GM23338 (cell line): ENCODE results near the gene HAT1.

ENCODE experiments used
- ETS1 ChIP-seq: IDR thresholded peaks from 2 replicates; pipeline ENCODE4 v1.6.1; 2016; ENCODE audit warnings: antibody characterized with exemption
- EZH2phosphoT487 ChIP-seq: fragments of 200-600 bp; sonication (generic); IDR thresholded peaks from one replicate; pipeline ENCODE4 v1.8.1; 2018; ENCODE audit warnings: antibody characterized with exemption; ENCODE audit not compliant: unreplicated experiment
- POLR2AphosphoS5 ChIP-seq: IDR thresholded peaks from 2 replicates; pipeline ENCODE4 v1.6.1; 2016; ENCODE audit warnings: antibody characterized with exemption, low read depth
- REST ChIP-seq: IDR thresholded peaks from one replicate; pipeline ENCODE4 v1.6.1; 2018; ENCODE audit warnings: antibody characterized with exemption; ENCODE audit not compliant: unreplicated experiment
- TF ChIP-seq, protein P1 (sequence below), 2 experiments: fragments of 200-600 bp in 1 of 2; sonication (generic) in 1 of 2; conservative IDR thresholded peaks; 2 replicates each; pipeline versions ENCODE4 v1.5.1 to v1.6.1; 2016 to 2017; ENCODE audit warnings: antibody characterized with exemption in 2 of 2, low read depth in 2 of 2, mild to moderate bottlenecking in 2 of 2, moderate library complexity in 1 of 2

GRCh38 chr2:172007372-172007771 lies 85.1 kb downstream of the HAT1 start:
- TF ChIP-seq POLR2AphosphoS5, result no peak
- TF ChIP-seq, protein P1, sequence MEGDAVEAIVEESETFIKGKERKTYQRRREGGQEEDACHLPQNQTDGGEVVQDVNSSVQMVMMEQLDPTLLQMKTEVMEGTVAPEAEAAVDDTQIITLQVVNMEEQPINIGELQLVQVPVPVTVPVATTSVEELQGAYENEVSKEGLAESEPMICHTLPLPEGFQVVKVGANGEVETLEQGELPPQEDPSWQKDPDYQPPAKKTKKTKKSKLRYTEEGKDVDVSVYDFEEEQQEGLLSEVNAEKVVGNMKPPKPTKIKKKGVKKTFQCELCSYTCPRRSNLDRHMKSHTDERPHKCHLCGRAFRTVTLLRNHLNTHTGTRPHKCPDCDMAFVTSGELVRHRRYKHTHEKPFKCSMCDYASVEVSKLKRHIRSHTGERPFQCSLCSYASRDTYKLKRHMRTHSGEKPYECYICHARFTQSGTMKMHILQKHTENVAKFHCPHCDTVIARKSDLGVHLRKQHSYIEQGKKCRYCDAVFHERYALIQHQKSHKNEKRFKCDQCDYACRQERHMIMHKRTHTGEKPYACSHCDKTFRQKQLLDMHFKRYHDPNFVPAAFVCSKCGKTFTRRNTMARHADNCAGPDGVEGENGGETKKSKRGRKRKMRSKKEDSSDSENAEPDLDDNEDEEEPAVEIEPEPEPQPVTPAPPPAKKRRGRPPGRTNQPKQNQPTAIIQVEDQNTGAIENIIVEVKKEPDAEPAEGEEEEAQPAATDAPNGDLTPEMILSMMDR (conservative IDR thresholded peaks at IDR 0.05; ENCODE audit: low read depth in 2 of 2), result no peak
- TF ChIP-seq REST, result no peak
- TF ChIP-seq EZH2phosphoT487, result no peak
- TF ChIP-seq ETS1, result no peak
